ENCODE results near the gene SNHG17. TPM values are rescaled to one million over a fixed set of nuclear protein-coding genes. Genes with fewer than 3 reads are reported as not detected.
A peak's percentile ranks its signal among the peaks of the same experiment; 100 is the strongest.

The SNHG17 gene
- polyA plus RNA-seq, 3 donors from 2014 or later: 42.8 to 86.0 (median 44.9) TPM

DNA sequence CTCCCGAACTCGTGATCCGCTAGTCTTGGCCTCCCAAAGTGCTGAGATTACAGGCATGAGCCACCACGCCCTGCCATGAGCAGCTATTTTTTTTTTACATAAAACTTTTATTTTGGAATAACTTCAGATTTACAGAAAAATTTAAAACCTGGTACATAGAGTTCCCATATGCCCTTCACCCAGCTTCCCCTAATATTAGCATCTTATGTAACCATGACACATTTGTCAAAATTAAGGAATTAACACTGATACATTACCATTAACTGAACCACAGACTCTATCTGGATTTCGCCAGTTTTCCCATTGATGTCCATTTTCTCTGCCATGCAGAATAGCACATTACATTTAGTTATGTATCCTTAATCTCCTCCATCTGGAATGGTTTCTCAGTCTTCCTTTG lies 23.2 kb upstream of the SNHG17 start:
- Mint-ChIP-seq H3K4me1 (no peaks in the 10 kb centered on the region), H3K9me3 (no peaks in the 10 kb centered on the region), H3K4me3 (no peak overlapping the region), H3K36me3 (peaks cover 0 to 3% (median 0%) of the 10 kb centered on the region in 3 donors), H3K27me3 (ENCODE audit: low read depth in 3 of 3) (peaks cover 0 to 1% (median 0%) of the 10 kb centered on the region in 3 donors), H3K27ac (no peak overlapping the region)
- no peak for DNase-seq

DNA sequence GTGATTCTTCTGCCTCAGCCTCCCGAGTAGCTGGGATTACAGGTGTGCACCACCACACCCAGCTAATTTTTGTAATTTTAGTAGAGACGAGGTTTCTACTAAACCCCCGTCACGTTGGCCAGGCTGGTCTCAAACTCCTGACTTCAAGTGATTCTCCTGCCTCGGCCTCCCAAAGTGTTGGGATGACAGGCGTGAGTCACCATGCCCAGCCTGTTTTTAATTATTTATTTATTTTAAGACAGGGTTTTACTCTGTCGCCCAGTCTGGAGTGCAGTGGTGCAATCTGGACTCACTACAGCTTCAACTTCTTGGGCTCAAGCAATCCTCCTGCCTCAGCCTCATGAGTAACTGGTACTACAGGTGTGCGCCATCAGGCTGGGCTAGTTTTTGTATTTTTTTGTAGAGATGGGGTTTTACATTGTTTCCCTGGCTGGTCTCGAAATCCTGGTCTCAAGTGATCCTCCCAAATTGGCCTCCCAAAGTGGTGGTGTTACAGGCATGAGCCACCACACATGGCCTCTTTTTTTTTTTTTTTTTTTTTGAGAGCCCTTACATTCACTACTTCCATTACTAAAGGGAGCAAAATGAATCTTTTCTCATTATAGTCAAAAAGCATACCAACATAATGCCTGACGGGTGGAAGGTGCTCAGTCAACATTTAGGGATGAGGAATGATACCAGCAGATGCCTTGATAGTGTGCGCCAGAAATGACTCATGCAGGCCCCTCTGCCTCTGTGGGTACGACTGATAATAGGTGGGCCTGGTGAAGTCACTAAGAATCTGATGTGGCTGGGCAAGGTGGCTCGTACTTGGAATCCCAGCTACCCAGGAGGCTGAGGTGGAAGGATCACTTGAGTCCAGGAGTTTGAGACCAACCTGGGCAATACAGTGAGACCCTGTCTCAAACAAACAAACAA lies 19.7 kb upstream of the SNHG17 start:
- Mint-ChIP-seq H3K4me1 (no peaks in the 10 kb centered on the region), H3K4me3 (no peak overlapping the region), H3K27me3 (ENCODE audit: low read depth in 3 of 3) (peaks cover 0 to 1% (median 1%) of the 10 kb centered on the region in 3 donors), H3K9me3 (peaks cover 0 to 2% (median 0%) of the 10 kb centered on the region in 6 donors), H3K36me3 (peaks cover 10 to 19% (median 18%) of the 10 kb centered on the region in 3 donors), H3K27ac (no peak overlapping the region)
- DNase-seq: no peak

DNA sequence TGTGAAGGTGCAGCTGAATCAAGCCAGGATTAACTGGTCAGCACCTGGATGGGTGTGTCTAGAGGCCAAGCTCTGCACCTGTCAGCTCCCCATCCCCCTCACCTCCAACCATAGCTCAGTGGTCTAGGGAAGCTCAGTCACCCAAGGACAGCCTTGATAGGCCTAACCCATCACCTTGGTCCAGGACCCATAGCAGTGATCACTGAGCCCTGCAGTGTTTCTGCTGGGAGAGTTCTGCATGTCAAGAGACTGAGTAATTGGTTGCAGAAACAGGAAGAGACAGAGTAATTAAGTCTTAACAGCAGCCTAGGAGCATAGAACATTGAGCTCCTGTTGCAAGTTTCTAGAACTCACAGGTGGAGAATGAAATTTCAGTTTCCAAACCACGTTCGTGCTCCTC lies 18.8 kb upstream of the SNHG17 start:
- Mint-ChIP-seq H3K4me1 (no peaks in the 10 kb centered on the region), H3K27ac (no peak overlapping the region), H3K4me3 (no peak overlapping the region), H3K36me3 (peaks cover 10 to 24% (median 23%) of the 10 kb centered on the region in 3 donors), H3K27me3 (ENCODE audit: low read depth in 3 of 3) (peaks cover 0 to 1% (median 1%) of the 10 kb centered on the region in 3 donors), H3K9me3 (peaks cover 0 to 2% (median 0%) of the 10 kb centered on the region in 6 donors)
- DNase-seq: no peak

DNA sequence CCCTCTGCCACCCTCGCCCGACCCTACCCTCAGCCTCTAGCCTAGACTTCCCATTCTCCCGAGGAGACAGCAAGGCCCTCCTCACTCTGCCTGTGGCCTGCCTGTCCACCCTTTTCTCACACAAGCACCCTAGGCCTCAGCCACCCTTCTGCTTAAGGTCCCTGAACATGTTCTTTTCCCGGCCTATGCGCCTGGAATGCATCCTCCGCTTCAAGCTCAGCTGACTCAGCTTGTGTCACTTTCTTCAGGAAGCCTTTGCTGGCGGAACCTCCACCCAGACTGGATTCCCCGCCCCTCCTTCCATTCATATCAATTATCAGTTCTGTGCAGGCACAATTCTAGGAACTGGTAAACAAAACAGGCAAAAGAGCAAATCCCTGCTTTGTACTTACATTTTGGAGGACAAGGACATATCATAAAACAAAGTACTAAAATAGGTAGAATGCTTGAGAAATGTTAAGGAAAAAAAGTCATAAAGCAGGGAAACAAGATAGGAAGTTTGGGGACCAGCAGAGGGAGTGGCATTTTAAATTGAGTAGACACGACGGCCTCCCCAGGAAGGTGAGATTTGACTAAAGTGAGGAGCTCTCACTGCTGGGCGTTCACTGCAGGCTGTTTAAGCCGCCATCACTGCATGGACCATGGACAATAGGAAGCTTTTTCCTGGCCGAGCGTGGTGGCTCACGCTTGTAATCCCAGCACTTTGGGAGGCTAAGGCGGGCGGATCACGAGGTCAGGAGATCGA lies 17.9 kb upstream of the SNHG17 start:
- Mint-ChIP-seq H3K4me1 (peaks cover 6% of the 10 kb centered on the region in 2 donors), H3K27ac (peak overlapping the region in 1 of 6 donors; percentile 24)
- DNase-seq: no peak

DNA sequence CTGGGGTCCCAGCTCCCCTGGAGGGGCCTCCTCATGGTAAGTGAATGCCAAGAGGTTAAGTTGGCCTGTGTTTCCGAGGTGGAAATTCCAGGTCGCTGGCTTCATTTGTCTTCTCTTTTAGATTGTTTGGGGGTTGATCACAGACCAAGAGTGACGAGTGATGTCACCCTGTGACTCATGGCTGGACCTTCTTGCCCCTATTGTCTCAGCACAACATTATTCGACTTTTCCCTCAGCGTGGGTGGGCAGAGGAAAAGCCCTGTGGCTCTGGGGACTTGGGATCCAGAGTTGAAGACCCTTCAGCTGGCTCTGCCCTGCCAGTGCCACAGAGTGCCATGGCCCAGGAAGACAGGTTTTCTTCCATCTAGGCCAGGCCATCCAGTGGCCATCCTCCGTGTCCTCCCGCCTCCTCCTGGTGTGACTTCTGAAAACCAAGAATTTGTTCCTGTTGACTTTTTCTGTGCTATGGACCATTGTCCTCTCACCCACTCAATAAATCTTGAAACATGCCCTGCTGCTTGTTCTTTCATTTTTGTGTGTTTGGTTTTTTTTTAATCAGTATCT lies 15.4 kb upstream of the SNHG17 start:
- no peak for DNase-seq
- H3K27ac Mint-ChIP-seq: peak overlapping the region in 2 of 6 donors; percentile 10 to 43

More for the DNA sequence above, 17.9 kb upstream of the SNHG17 start:
- Mint-ChIP-seq H3K4me3 (no peak overlapping the region), H3K27me3 (ENCODE audit: low read depth in 3 of 3) (peaks cover 0 to 1% (median 1%) of the 10 kb centered on the region in 3 donors), H3K9me3 (peaks cover 0 to 2% (median 0%) of the 10 kb centered on the region in 6 donors), H3K36me3 (peaks cover 10 to 24% (median 23%) of the 10 kb centered on the region in 3 donors)

DNA sequence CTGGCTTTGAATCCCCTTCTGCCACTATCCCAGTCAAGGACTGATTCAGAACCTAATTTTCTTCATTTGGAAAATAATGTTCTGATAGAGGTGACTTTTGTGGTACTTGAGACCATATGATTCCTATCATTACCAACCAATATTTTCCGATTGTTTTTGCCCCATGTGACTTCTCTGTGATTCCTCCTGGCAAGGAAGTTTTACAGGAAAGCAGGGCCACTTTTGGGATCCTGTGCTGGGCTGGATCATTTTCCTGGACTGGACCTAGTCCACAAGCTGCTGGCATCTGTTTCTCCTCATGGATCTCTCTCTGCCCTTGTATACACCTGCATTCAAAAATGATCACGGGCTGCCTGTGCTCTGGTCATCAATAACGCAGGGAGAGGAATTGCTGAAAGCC lies 13.9 kb upstream of the SNHG17 start:
- Mint-ChIP-seq H3K36me3 (peaks cover 10 to 24% (median 23%) of the 10 kb centered on the region in 3 donors), H3K27ac (peak overlapping the region in 1 of 6 donors; percentile 13), H3K4me3 (peak overlapping the region in 3 of 5 donors; percentile 1 to 84 (median 9)), H3K4me1 (peaks cover 24 to 29% of the 10 kb centered on the region in 2 donors), H3K9me3 (peaks cover 0 to 2% (median 0%) of the 10 kb centered on the region in 6 donors), H3K27me3 (ENCODE audit: low read depth in 3 of 3) (peaks cover 0 to 4% (median 4%) of the 10 kb centered on the region in 3 donors)
- DNase-seq: no peak

More for the DNA sequence above, 15.4 kb upstream of the SNHG17 start:
- no peak overlapping the region for H3K4me3 Mint-ChIP-seq
- peaks cover 10 to 24% (median 23%) of the 10 kb centered on the region in 3 donors for H3K36me3 Mint-ChIP-seq
- peaks cover 0 to 2% (median 0%) of the 10 kb centered on the region in 6 donors for H3K9me3 Mint-ChIP-seq
- H3K27me3 Mint-ChIP-seq (ENCODE audit: low read depth in 3 of 3): peaks cover 0 to 4% (median 4%) of the 10 kb centered on the region in 3 donors
- peaks cover 23 to 26% of the 10 kb centered on the region in 2 donors for H3K4me1 Mint-ChIP-seq

DNA sequence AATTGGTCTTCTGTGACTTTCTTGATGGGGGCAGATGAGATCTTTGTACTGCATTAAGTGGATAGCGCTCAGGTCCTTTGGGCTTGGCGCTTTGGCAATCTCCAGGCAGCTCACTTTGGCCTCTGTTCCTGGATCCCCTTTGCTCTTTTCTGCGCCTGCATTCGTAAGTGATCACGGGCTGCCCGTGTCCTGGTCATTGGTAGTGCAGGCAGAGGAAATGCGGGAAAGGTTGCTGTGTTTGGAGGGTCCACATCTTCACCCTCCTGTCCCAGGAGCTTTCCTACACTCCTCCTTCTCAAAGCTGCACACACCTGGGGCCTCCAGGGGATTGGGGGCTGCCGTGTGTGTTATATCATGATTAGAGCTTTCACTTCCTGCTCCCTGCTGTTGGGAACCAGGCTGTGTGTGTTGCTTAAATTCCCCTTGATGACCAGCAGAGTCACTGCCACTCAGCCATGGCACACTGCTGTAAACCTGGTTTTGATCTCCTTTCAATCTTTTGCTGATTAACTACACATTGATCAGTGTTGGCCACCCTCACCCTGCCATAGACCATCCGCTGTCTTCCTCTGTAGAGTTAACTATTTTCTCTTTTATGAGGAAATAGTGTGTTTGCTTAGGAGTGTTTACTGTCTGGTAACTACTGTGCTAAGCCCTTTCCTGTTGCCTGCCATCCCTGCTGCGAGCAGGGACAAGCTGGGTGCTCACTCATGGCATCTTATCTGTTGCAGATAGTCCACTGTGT lies 13.0 kb upstream of the SNHG17 start:
- Mint-ChIP-seq H3K27me3 (ENCODE audit: low read depth in 3 of 3) (peaks cover 0 to 7% (median 4%) of the 10 kb centered on the region in 3 donors), H3K4me1 (peaks cover 24 to 29% of the 10 kb centered on the region in 2 donors), H3K4me3 (peak overlapping the region; percentile 84 to 89 (median 85)), H3K27ac (peak overlapping the region; percentile 66 to 93 (median 80)), H3K9me3 (peaks cover 0 to 2% (median 0%) of the 10 kb centered on the region in 6 donors), H3K36me3 (peaks cover 10 to 24% (median 23%) of the 10 kb centered on the region in 3 donors)
- no peak for DNase-seq

DNA sequence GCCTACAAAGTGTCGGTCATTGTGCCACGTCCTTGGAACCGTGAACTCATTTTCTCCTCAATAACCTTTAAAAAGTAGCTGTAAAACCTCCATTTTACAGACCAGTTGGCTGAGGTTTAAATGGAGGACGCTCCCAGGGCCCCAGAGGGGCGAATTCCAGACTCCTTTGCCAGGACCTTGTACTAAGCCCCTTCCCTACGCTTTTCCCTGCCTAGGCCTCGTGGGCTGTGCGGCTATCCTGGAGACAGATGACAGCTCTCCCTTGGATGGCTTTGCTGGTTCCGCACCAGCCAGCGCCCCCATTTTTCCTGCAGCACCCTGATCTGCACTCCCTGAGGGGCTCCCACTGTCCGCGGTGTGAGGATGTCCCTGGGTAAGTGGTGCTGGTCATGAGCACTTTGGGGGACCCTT lies 12.1 kb upstream of the SNHG17 start:
- Mint-ChIP-seq H3K4me3 (peak overlapping the region; percentile 84 to 89 (median 85)), H3K4me1 (peaks cover 24 to 29% of the 10 kb centered on the region in 2 donors), H3K36me3 (peaks cover 10 to 25% (median 22%) of the 10 kb centered on the region in 3 donors), H3K27me3 (ENCODE audit: low read depth in 3 of 3) (peaks cover 0 to 10% (median 4%) of the 10 kb centered on the region in 3 donors), H3K27ac (peak overlapping the region; percentile 66 to 93 (median 80)), H3K9me3 (peaks cover 0 to 2% (median 0%) of the 10 kb centered on the region in 6 donors)
- DNase-seq: no peak

DNA sequence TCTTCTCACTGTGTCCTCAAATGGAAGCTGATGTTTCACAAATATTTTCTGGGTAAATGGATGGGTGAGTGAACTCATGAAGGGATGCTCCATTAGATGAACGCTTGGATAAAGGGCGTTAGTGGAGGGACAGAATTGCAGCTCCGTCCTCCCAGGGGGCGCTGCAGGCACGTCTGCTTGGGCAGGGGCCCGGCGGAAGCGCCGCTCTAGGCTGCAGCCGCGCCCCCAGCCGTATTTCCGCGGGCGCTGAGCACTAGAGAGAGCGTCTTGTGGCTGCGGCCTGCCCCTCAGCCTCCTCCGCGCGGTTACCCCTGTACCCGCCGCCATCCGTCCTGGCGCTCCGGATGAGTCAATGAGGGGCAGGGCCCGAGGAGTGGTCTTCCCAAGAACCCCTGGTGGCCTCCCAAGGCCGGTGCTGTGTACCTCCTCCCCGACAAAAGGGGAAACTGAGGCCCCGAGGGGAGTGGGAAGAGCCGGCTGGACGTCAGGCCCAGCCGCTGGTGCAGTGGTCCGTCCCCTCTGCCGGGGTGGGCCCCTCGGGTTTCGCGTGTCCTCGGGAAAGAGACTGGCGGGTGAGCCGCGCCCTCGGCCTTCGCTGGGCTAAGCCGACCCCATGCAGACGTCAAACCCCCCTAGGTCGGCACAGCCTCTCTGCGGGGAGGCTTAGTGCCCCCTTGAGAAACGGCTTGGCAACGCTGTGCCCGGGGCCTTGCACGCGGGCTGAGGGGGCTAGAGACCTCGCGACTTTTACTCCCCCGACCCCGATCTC lies 11.5 kb upstream of the SNHG17 start:
- H3K27ac Mint-ChIP-seq: peak overlapping the region; percentile 80 to 93 (median 84)
- peaks cover 5 to 13% (median 5%) of the 10 kb centered on the region in 3 donors for H3K27me3 Mint-ChIP-seq (ENCODE audit: low read depth in 3 of 3)
- peaks cover 10 to 28% (median 19%) of the 10 kb centered on the region in 3 donors for H3K36me3 Mint-ChIP-seq
- peaks cover 24 to 29% of the 10 kb centered on the region in 2 donors for H3K4me1 Mint-ChIP-seq
- peaks cover 0 to 2% (median 0%) of the 10 kb centered on the region in 6 donors for H3K9me3 Mint-ChIP-seq
- DNase-seq: peak; percentile 90 to 92 (median 91)
- peak overlapping the region; percentile 84 to 89 (median 85) for H3K4me3 Mint-ChIP-seq

DNA sequence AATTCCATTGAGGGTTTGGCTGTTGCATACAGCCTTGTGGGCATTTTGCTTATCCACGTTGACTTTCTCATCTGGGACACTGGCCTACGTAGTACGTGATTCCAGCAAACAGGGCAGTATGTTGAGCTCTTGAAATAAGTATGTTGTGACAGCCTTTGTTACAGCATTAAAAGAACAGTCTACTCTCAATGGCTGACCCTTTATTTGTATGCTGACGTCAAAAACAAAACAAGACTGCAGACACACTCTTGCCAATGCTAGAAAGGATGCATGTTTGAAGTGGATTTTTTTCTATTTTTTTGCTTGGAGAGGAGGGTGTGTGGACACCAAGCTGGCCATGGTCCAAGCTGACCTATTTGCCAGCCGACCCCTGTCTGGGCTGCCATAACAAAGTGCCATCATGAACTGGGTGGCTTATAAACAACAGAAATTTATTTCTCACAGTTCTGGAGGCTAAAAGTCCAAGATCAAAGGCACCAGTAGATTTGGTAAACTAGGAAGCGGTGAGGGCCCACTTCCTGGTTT lies 10.8 kb upstream of the SNHG17 start:
- peak overlapping the region; percentile 84 to 89 (median 85) for H3K4me3 Mint-ChIP-seq
- peaks cover 6 to 24% (median 14%) of the 10 kb centered on the region in 3 donors for H3K36me3 Mint-ChIP-seq
- peaks cover 7 to 13% (median 7%) of the 10 kb centered on the region in 3 donors for H3K27me3 Mint-ChIP-seq (ENCODE audit: low read depth in 3 of 3)
- H3K9me3 Mint-ChIP-seq: peaks cover 0 to 2% (median 0%) of the 10 kb centered on the region in 6 donors
- DNase-seq: no peak
- H3K27ac Mint-ChIP-seq: peak overlapping the region; percentile 80 to 93 (median 84)
- peaks cover 24 to 29% of the 10 kb centered on the region in 2 donors for H3K4me1 Mint-ChIP-seq

DNA sequence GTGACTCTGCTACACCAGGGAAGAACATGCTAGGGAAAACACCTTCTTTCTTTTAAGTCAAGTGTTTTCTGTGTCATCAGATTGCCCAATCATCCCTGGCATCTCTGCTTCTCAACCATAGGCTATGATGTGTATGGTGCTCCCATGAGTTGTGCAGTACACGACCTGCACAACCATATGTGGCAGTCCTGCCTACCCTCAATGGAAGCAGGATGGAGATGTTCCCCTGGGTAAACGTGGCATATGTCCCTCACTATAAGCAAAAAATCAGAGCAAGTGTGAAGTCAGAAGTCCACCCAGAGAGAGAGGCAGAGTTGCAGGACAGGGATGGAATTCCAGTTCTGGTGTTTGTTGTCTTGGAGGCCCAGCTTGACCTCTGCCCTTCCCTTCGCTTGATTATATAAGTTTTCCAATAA lies 10.3 kb upstream of the SNHG17 start:
- H3K27ac Mint-ChIP-seq: peak overlapping the region in 3 of 6 donors; percentile 49 to 75 (median 71)
- H3K9me3 Mint-ChIP-seq: peaks cover 0 to 2% (median 0%) of the 10 kb centered on the region in 6 donors
- H3K27me3 Mint-ChIP-seq (ENCODE audit: low read depth in 3 of 3): peaks cover 7 to 12% (median 7%) of the 10 kb centered on the region in 3 donors
- no peak for DNase-seq
- peaks cover 24 to 29% of the 10 kb centered on the region in 2 donors for H3K4me1 Mint-ChIP-seq
- H3K4me3 Mint-ChIP-seq: peak overlapping the region in 4 of 5 donors; percentile 21 to 84 (median 55)
- peaks cover under 1 to 18% (median 9%) of the 10 kb centered on the region in 3 donors for H3K36me3 Mint-ChIP-seq
